ENCODE data around the gene STAG3.

DNA sequence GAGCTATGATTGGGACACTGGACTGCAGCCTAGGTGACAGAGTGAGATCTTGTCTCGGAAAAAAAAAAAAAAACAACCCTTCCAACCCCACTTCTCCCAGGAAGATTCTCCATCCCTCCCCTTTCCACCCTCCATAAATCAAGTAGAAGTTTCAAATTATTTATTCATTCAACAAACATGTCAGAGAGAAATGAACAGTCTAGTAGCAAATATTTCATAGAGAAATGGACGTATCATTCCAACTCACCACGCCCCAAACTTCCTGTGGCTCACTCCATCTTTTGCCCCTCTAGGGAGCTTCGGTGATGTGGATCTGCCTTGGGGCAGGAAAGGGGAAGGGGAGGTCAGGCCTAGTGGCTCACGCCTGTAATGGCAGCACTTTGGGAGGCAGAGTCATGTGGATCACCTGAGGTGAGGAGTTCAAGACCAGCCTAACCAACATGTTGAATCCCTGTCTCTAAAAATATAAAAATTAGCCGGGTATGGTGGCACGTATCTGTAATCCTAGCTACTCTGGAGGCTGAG lies 18.6 kb upstream of the STAG3 start:
- TF ChIP-seq, protein P1, sequence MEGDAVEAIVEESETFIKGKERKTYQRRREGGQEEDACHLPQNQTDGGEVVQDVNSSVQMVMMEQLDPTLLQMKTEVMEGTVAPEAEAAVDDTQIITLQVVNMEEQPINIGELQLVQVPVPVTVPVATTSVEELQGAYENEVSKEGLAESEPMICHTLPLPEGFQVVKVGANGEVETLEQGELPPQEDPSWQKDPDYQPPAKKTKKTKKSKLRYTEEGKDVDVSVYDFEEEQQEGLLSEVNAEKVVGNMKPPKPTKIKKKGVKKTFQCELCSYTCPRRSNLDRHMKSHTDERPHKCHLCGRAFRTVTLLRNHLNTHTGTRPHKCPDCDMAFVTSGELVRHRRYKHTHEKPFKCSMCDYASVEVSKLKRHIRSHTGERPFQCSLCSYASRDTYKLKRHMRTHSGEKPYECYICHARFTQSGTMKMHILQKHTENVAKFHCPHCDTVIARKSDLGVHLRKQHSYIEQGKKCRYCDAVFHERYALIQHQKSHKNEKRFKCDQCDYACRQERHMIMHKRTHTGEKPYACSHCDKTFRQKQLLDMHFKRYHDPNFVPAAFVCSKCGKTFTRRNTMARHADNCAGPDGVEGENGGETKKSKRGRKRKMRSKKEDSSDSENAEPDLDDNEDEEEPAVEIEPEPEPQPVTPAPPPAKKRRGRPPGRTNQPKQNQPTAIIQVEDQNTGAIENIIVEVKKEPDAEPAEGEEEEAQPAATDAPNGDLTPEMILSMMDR (IDR thresholded peaks at IDR 0.05) = no peak
- TF ChIP-seq POLR2AphosphoS5 (IDR thresholded peaks at IDR 0.05) (no peak), POLR2A (IDR thresholded peaks at IDR 0.05) (no peak)

All from prostate gland (tissue), 2 donors.